ENCODE measurements around the gene SLC6A6.

The SLC6A6 gene

GRCh38 chr3:14401692-14402303 lies 608 bp upstream of the SLC6A6 start:
- Histone ChIP-seq H3K14ac (ENCODE audit: low read length) (peak overlapping the region; percentile 83), H3K4me3 (ENCODE audit: low read depth, low read length) (peak overlapping the region; percentile 15), H3K79me2 (ENCODE audit: control insufficient read depth, insufficient read depth, low read length, poor library complexity) (peaks cover 24% of the 10 kb centered on the region), H3K23ac (ENCODE audit: low read length) (no peak overlapping the region), H3K4ac (ENCODE audit: low read depth, low read length) (peak overlapping the region; percentile 29), H3K36me3 (ENCODE audit: control insufficient read depth in 1 of 2, insufficient read depth in 2 of 2, low read length in 2 of 2) (peaks cover 0 to 5% of the 10 kb centered on the region in 2 experiments), H2BK120ac (ENCODE audit: insufficient read depth, low read length, poor library complexity) (peak overlapping the region; percentile 87), H4K8ac (ENCODE audit: low read depth, low read length) (peak overlapping the region; percentile 82), H4K12ac (ENCODE audit: low read depth, low read length) (peak overlapping the region; percentile 60), H3K4me1 (ENCODE audit: control insufficient read depth in 1 of 2, insufficient read depth in 2 of 2, low read length in 2 of 2) (peaks cover 11 to 27% of the 10 kb centered on the region in 2 experiments), H3K4me2 (ENCODE audit: low read length) (peak overlapping the region; percentile 57), H4K91ac (ENCODE audit: low read depth, low read length) (peak overlapping the region; percentile 71), H3K18ac (ENCODE audit: low read length) (peak overlapping the region; percentile 82), H2BK12ac (ENCODE audit: low read length) (peak overlapping the region; percentile 52), H3K27me3 (ENCODE audit: insufficient read depth, low read length) (no peaks in the 10 kb centered on the region), H3K9me3 (ENCODE audit: insufficient read depth, low read depth, low read length) (no peaks in the 10 kb centered on the region), H3K9ac (ENCODE audit: low read length) (no peak overlapping the region), H2BK5ac (ENCODE audit: low read depth, low read length, poor library complexity) (peak overlapping the region; percentile 7), H3K27ac (ENCODE audit: low read depth, low read length) (peak overlapping the region; percentile 63), H3K79me1 (ENCODE audit: low read length) (peaks cover 17% of the 10 kb centered on the region), H2AK5ac (ENCODE audit: low read length) (peak overlapping the region; percentile 20), H2AFZ (ENCODE audit: insufficient read depth, low read length, poor library complexity) (peak overlapping the region; percentile 48)
- WGBS (ENCODE audit: extremely low coverage, insufficient coverage, insufficient read length): no CpG with 5 or more reads among the region's 22 CpGs
- no peak for DNase-seq

GRCh38 chr3:14403619-14404155 lies 1.3 kb downstream of the SLC6A6 start:
- no CpG with 5 or more reads among the region's 12 CpGs for WGBS (ENCODE audit: extremely low coverage, insufficient coverage, insufficient read length)
- H3K27ac ChIP-seq (ENCODE audit: low read depth, low read length): no peak overlapping the region
- peak overlapping the region; percentile 91 for H4K91ac ChIP-seq (ENCODE audit: low read depth, low read length)
- peak overlapping the region; percentile 37 for H3K4ac ChIP-seq (ENCODE audit: low read depth, low read length)
- no peak overlapping the region for H2BK12ac ChIP-seq (ENCODE audit: low read length)
- peak overlapping the region; percentile 22 for H2AK5ac ChIP-seq (ENCODE audit: low read length)
- peaks cover 11 to 27% of the 10 kb centered on the region in 2 experiments for H3K4me1 ChIP-seq (ENCODE audit: control insufficient read depth in 1 of 2, insufficient read depth in 2 of 2, low read length in 2 of 2)
- peak overlapping the region; percentile 92 for H3K4me3 ChIP-seq (ENCODE audit: low read depth, low read length)
- peaks cover 24% of the 10 kb centered on the region for H3K79me2 ChIP-seq (ENCODE audit: control insufficient read depth, insufficient read depth, low read length, poor library complexity)
- H3K79me1 ChIP-seq (ENCODE audit: low read length): peaks cover 17% of the 10 kb centered on the region
- no peak overlapping the region for H3K23ac ChIP-seq (ENCODE audit: low read length)
- H3K9me3 ChIP-seq (ENCODE audit: insufficient read depth, low read depth, low read length): no peaks in the 10 kb centered on the region
- H2AFZ ChIP-seq (ENCODE audit: insufficient read depth, low read length, poor library complexity): no peak overlapping the region
- peak overlapping the region; percentile 7 for H4K8ac ChIP-seq (ENCODE audit: low read depth, low read length)
- peak overlapping the region; percentile 97 for H3K14ac ChIP-seq (ENCODE audit: low read length)
- H2BK120ac ChIP-seq (ENCODE audit: insufficient read depth, low read length, poor library complexity): no peak overlapping the region
- H3K36me3 ChIP-seq (ENCODE audit: control insufficient read depth in 1 of 2, insufficient read depth in 2 of 2, low read length in 2 of 2): peaks cover 0 to 5% of the 10 kb centered on the region in 2 experiments
- H3K4me2 ChIP-seq (ENCODE audit: low read length): peak overlapping the region; percentile 79
- peak overlapping the region; percentile 28 for H2BK5ac ChIP-seq (ENCODE audit: low read depth, low read length, poor library complexity)
- no peaks in the 10 kb centered on the region for H3K27me3 ChIP-seq (ENCODE audit: insufficient read depth, low read length)
- peak overlapping the region; percentile 79 for H3K9ac ChIP-seq (ENCODE audit: low read length)
- H3K18ac ChIP-seq (ENCODE audit: low read length): peak overlapping the region; percentile 43
- no peak for DNase-seq
- peak overlapping the region; percentile 1 for H4K12ac ChIP-seq (ENCODE audit: low read depth, low read length)

GRCh38 chr3:14404186-14404585 lies 1.8 kb downstream of the SLC6A6 start:
- H4K91ac ChIP-seq (ENCODE audit: low read depth, low read length): no peak overlapping the region
- H3K27ac ChIP-seq (ENCODE audit: low read depth, low read length): no peak overlapping the region
- no peak for DNase-seq
- no peaks in the 10 kb centered on the region for H3K27me3 ChIP-seq (ENCODE audit: insufficient read depth, low read length)
- peak overlapping the region; percentile 37 for H3K4ac ChIP-seq (ENCODE audit: low read depth, low read length)
- no peak overlapping the region for H2BK12ac ChIP-seq (ENCODE audit: low read length)
- WGBS (ENCODE audit: extremely low coverage, insufficient coverage, insufficient read length): no CpG with 5 or more reads among the region's 3 CpGs
- H3K79me2 ChIP-seq (ENCODE audit: control insufficient read depth, insufficient read depth, low read length, poor library complexity): peaks cover 24% of the 10 kb centered on the region
- peaks cover 11 to 27% of the 10 kb centered on the region in 2 experiments for H3K4me1 ChIP-seq (ENCODE audit: control insufficient read depth in 1 of 2, insufficient read depth in 2 of 2, low read length in 2 of 2)
- no peak overlapping the region for H3K9ac ChIP-seq (ENCODE audit: low read length)
- no peak overlapping the region for H3K23ac ChIP-seq (ENCODE audit: low read length)
- no peak overlapping the region for H2BK5ac ChIP-seq (ENCODE audit: low read depth, low read length, poor library complexity)
- H4K12ac ChIP-seq (ENCODE audit: low read depth, low read length): no peak overlapping the region
- no peaks in the 10 kb centered on the region for H3K9me3 ChIP-seq (ENCODE audit: insufficient read depth, low read depth, low read length)
- no peak overlapping the region for H2AFZ ChIP-seq (ENCODE audit: insufficient read depth, low read length, poor library complexity)
- peaks cover 2 to 8% of the 10 kb centered on the region in 2 experiments for H3K36me3 ChIP-seq (ENCODE audit: control insufficient read depth in 1 of 2, insufficient read depth in 2 of 2, low read length in 2 of 2)
- H2BK120ac ChIP-seq (ENCODE audit: insufficient read depth, low read length, poor library complexity): no peak overlapping the region
- no peak overlapping the region for H2AK5ac ChIP-seq (ENCODE audit: low read length)
- H3K4me3 ChIP-seq (ENCODE audit: low read depth, low read length): peak overlapping the region; percentile 53
- no peak overlapping the region for H4K8ac ChIP-seq (ENCODE audit: low read depth, low read length)
- H3K18ac ChIP-seq (ENCODE audit: low read length): no peak overlapping the region
- peak overlapping the region; percentile 79 for H3K4me2 ChIP-seq (ENCODE audit: low read length)
- H3K79me1 ChIP-seq (ENCODE audit: low read length): peaks cover 17% of the 10 kb centered on the region
- H3K14ac ChIP-seq (ENCODE audit: low read length): no peak overlapping the region

- Histone ChIP-seq H3K79me1 (ENCODE audit: low read length) (peaks cover 17% of the 10 kb centered on the region), H2BK12ac (ENCODE audit: low read length) (no peak overlapping the region), H3K9me3 (ENCODE audit: insufficient read depth, low read depth, low read length) (no peaks in the 10 kb centered on the region), H3K4me3 (ENCODE audit: low read depth, low read length) (peak overlapping the region; percentile 53), H2BK120ac (ENCODE audit: insufficient read depth, low read length, poor library complexity) (no peak overlapping the region), H3K18ac (ENCODE audit: low read length) (peak overlapping the region; percentile 57), H3K79me2 (ENCODE audit: control insufficient read depth, insufficient read depth, low read length, poor library complexity) (peaks cover 24% of the 10 kb centered on the region), H4K12ac (ENCODE audit: low read depth, low read length) (no peak overlapping the region), H3K14ac (ENCODE audit: low read length) (no peak overlapping the region), H3K27me3 (ENCODE audit: insufficient read depth, low read length) (no peaks in the 10 kb centered on the region), H3K4me2 (ENCODE audit: low read length) (peak overlapping the region; percentile 79), H2BK5ac (ENCODE audit: low read depth, low read length, poor library complexity) (no peak overlapping the region), H3K23ac (ENCODE audit: low read length) (peak overlapping the region; percentile 70), H4K8ac (ENCODE audit: low read depth, low read length) (peak overlapping the region; percentile 14), H3K4me1 (ENCODE audit: control insufficient read depth in 1 of 2, insufficient read depth in 2 of 2, low read length in 2 of 2) (peaks cover 11 to 27% of the 10 kb centered on the region in 2 experiments), H4K91ac (ENCODE audit: low read depth, low read length) (no peak overlapping the region), H3K27ac (ENCODE audit: low read depth, low read length) (no peak overlapping the region), H3K36me3 (ENCODE audit: control insufficient read depth in 1 of 2, insufficient read depth in 2 of 2, low read length in 2 of 2) (peaks cover 6 to 12% of the 10 kb centered on the region in 2 experiments), H2AFZ (ENCODE audit: insufficient read depth, low read length, poor library complexity) (no peak overlapping the region), H3K4ac (ENCODE audit: low read depth, low read length) (peak overlapping the region; percentile 37), H3K9ac (ENCODE audit: low read length) (no peak overlapping the region), H2AK5ac (ENCODE audit: low read length) (no peak overlapping the region)
- no peak for DNase-seq
- no CpG with 5 or more reads among the region's 11 CpGs for WGBS (ENCODE audit: extremely low coverage, insufficient coverage, insufficient read length)
Measured at GRCh38 chr3:14404631-14405359, 2.4 kb downstream of the SLC6A6 start.
